ENCODE results near the gene KRTAP10-4. TPM values are rescaled to one million over a fixed set of nuclear protein-coding genes. Genes with fewer than 3 reads are reported as not detected.

The KRTAP10-4 gene
- total and polyA plus RNA-seq, 2 experiments from 2014 or later: not detected

DNA sequence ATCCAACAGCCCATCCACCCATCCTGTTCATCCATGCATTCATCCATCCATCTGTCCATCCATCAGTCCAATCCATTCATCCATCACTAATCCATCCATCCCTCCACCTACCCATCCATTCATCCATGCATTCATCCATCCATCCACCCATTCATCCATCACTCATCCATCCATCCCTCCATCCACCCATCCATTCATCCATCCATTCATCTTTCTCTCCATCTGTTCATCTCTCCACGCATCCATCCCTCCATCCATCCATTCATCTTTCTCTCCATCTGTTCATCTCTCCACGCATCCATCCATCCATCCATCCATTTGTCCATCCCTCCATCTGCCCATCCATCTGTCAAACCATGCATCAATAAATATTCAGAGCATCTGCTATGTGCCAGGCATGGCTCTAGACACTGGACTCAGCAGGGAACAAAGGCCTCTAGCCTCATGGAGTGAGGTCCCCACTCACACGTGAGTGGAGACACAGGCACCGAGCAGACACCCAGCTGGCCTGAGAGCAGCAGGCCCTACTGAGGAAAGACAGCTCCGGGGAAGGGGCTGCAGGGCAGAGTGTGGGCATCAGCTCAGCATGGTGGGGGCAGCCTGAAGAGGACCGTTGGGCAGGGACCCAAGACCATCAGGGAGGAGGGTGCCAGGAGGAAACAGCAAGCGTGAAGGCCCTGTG is 43.2 kb upstream of the KRTAP10-4 start:
- H3K36me3 ChIP-seq (ENCODE audit: insufficient read depth): no peaks in the 10 kb centered on the region
- ATAC-seq: no peak

More for the DNA sequence above, 43.2 kb upstream of the KRTAP10-4 start:
- peaks cover 3% of the 10 kb centered on the region; the same call in 2 of the 3 replicates for H3K4me1 Mint-ChIP-seq
- no peak for DNase-seq (ENCODE audit: low spot score)
- Histone ChIP-seq H3K4me3 (no peak overlapping the region), H3K4me2 (no peak overlapping the region), H3F3A (replicated peaks; ENCODE audit: low read depth) (no peaks in the 10 kb centered on the region), H3K27me3 (ENCODE audit: insufficient read depth) (no peaks in the 10 kb centered on the region), H3K9me2 (ENCODE audit: insufficient read depth) (0 out of 2 replicates have a peak, but pooled peaks cover 2% of the 10 kb centered on the region), H3K4me1 (ENCODE audit: insufficient read depth) (no peaks in the 10 kb centered on the region), H3K27ac (ENCODE audit: low read depth) (no peak overlapping the region), H3K79me2 (replicated peaks; ENCODE audit: insufficient read depth) (no peaks in the 10 kb centered on the region), H2AFZ (no peak overlapping the region), H4K20me1 (replicated peaks; ENCODE audit: insufficient read depth) (no peaks in the 10 kb centered on the region)
- peaks cover 6% of the 10 kb centered on the region for H3K27me3 Mint-ChIP-seq (ENCODE audit: insufficient read depth, low read depth, poor library complexity)
- H3K27ac Mint-ChIP-seq: no peak overlapping the region
- no peak overlapping the region for H3K4me3 Mint-ChIP-seq
- no peaks in the 10 kb centered on the region for H3K36me3 Mint-ChIP-seq (ENCODE audit: low read depth)
- H3K9me3 Mint-ChIP-seq: peaks cover 4% of the 10 kb centered on the region; the same call in 1 of the 3 replicates
- TF ChIP-seq CREB1 (CRISPR knock-in tag; IDR thresholded peaks at IDR 0.05; ENCODE audit: low read depth): no peak
- TF ChIP-seq, protein P1, sequence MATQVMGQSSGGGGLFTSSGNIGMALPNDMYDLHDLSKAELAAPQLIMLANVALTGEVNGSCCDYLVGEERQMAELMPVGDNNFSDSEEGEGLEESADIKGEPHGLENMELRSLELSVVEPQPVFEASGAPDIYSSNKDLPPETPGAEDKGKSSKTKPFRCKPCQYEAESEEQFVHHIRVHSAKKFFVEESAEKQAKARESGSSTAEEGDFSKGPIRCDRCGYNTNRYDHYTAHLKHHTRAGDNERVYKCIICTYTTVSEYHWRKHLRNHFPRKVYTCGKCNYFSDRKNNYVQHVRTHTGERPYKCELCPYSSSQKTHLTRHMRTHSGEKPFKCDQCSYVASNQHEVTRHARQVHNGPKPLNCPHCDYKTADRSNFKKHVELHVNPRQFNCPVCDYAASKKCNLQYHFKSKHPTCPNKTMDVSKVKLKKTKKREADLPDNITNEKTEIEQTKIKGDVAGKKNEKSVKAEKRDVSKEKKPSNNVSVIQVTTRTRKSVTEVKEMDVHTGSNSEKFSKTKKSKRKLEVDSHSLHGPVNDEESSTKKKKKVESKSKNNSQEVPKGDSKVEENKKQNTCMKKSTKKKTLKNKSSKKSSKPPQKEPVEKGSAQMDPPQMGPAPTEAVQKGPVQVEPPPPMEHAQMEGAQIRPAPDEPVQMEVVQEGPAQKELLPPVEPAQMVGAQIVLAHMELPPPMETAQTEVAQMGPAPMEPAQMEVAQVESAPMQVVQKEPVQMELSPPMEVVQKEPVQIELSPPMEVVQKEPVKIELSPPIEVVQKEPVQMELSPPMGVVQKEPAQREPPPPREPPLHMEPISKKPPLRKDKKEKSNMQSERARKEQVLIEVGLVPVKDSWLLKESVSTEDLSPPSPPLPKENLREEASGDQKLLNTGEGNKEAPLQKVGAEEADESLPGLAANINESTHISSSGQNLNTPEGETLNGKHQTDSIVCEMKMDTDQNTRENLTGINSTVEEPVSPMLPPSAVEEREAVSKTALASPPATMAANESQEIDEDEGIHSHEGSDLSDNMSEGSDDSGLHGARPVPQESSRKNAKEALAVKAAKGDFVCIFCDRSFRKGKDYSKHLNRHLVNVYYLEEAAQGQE (IDR thresholded peaks at IDR 0.05; ENCODE audit: unreplicated experiment): no peak
- no peak for TF ChIP-seq STAT1 (IDR thresholded peaks at IDR 0.05; ENCODE audit: unreplicated experiment)
- TF ChIP-seq POLR2AphosphoS5 (IDR thresholded peaks at IDR 0.05; ENCODE audit: low read depth): no peak
- TF ChIP-seq, protein P2, sequence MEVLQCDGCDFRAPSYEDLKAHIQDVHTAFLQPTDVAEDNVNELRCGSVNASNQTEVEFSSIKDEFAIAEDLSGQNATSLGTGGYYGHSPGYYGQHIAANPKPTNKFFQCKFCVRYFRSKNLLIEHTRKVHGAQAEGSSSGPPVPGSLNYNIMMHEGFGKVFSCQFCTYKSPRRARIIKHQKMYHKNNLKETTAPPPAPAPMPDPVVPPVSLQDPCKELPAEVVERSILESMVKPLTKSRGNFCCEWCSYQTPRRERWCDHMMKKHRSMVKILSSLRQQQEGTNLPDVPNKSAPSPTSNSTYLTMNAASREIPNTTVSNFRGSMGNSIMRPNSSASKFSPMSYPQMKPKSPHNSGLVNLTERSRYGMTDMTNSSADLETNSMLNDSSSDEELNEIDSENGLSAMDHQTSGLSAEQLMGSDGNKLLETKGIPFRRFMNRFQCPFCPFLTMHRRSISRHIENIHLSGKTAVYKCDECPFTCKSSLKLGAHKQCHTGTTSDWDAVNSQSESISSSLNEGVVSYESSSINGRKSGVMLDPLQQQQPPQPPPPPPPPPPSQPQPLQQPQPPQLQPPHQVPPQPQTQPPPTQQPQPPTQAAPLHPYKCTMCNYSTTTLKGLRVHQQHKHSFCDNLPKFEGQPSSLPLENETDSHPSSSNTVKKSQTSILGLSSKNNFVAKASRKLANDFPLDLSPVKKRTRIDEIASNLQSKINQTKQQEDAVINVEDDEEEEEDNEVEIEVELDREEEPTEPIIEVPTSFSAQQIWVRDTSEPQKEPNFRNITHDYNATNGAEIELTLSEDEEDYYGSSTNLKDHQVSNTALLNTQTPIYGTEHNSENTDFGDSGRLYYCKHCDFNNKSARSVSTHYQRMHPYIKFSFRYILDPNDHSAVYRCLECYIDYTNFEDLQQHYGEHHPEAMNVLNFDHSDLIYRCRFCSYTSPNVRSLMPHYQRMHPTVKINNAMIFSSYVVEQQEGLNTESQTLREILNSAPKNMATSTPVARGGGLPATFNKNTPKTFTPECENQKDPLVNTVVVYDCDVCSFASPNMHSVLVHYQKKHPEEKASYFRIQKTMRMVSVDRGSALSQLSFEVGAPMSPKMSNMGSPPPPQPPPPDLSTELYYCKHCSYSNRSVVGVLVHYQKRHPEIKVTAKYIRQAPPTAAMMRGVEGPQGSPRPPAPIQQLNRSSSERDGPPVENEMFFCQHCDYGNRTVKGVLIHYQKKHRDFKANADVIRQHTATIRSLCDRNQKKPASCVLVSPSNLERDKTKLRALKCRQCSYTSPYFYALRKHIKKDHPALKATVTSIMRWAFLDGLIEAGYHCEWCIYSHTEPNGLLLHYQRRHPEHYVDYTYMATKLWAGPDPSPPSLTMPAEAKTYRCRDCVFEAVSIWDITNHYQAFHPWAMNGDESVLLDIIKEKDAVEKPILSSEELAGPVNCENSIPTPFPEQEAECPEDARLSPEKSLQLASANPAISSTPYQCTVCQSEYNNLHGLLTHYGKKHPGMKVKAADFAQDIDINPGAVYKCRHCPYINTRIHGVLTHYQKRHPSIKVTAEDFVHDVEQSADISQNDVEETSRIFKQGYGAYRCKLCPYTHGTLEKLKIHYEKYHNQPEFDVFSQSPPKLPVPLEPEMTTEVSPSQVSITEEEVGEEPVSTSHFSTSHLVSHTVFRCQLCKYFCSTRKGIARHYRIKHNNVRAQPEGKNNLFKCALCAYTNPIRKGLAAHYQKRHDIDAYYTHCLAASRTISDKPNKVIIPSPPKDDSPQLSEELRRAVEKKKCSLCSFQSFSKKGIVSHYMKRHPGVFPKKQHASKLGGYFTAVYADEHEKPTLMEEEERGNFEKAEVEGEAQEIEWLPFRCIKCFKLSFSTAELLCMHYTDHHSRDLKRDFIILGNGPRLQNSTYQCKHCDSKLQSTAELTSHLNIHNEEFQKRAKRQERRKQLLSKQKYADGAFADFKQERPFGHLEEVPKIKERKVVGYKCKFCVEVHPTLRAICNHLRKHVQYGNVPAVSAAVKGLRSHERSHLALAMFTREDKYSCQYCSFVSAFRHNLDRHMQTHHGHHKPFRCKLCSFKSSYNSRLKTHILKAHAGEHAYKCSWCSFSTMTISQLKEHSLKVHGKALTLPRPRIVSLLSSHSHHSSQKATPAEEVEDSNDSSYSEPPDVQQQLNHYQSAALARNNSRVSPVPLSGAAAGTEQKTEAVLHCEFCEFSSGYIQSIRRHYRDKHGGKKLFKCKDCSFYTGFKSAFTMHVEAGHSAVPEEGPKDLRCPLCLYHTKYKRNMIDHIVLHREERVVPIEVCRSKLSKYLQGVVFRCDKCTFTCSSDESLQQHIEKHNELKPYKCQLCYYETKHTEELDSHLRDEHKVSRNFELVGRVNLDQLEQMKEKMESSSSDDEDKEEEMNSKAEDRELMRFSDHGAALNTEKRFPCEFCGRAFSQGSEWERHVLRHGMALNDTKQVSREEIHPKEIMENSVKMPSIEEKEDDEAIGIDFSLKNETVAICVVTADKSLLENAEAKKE (CRISPR knock-in tag; IDR thresholded peaks at IDR 0.05): no peak
- TF ChIP-seq ZNF114 (CRISPR knock-in tag; IDR thresholded peaks at IDR 0.05): no peak
- no peak for TF ChIP-seq JUNB (IDR thresholded peaks at IDR 0.05; ENCODE audit: unreplicated experiment)
- TF ChIP-seq ZNF331 (CRISPR knock-in tag; IDR thresholded peaks at IDR 0.05; ENCODE audit: low read depth): no peak
- TF ChIP-seq, protein P3, sequence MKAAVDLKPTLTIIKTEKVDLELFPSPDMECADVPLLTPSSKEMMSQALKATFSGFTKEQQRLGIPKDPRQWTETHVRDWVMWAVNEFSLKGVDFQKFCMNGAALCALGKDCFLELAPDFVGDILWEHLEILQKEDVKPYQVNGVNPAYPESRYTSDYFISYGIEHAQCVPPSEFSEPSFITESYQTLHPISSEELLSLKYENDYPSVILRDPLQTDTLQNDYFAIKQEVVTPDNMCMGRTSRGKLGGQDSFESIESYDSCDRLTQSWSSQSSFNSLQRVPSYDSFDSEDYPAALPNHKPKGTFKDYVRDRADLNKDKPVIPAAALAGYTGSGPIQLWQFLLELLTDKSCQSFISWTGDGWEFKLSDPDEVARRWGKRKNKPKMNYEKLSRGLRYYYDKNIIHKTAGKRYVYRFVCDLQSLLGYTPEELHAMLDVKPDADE (IDR thresholded peaks at IDR 0.05): no peak
- TF ChIP-seq EZH2 (IDR thresholded peaks at IDR 0.05; ENCODE audit: low read depth, unreplicated experiment): no peak
- no peak for TF ChIP-seq EZH2phosphoT487 (IDR thresholded peaks at IDR 0.05; ENCODE audit: unreplicated experiment)
- no peak for TF ChIP-seq NANOG (IDR thresholded peaks at IDR 0.05; ENCODE audit: borderline replicate concordance)
- TF ChIP-seq, protein P4, sequence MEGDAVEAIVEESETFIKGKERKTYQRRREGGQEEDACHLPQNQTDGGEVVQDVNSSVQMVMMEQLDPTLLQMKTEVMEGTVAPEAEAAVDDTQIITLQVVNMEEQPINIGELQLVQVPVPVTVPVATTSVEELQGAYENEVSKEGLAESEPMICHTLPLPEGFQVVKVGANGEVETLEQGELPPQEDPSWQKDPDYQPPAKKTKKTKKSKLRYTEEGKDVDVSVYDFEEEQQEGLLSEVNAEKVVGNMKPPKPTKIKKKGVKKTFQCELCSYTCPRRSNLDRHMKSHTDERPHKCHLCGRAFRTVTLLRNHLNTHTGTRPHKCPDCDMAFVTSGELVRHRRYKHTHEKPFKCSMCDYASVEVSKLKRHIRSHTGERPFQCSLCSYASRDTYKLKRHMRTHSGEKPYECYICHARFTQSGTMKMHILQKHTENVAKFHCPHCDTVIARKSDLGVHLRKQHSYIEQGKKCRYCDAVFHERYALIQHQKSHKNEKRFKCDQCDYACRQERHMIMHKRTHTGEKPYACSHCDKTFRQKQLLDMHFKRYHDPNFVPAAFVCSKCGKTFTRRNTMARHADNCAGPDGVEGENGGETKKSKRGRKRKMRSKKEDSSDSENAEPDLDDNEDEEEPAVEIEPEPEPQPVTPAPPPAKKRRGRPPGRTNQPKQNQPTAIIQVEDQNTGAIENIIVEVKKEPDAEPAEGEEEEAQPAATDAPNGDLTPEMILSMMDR (conservative IDR thresholded peaks at IDR 0.05; ENCODE audit: low read depth in 2 of 2): no peak

Measured in GM23338 (cell line).